Sigmoid colon (tissue), 4 donors: ENCODE measurements around the gene NFIB.

ENCODE experiments used
- CTCF ChIP-seq, 4 experiments: fragments of 450-650 bp in 3 of 4; fragments of 200-600 bp in 1 of 4; IDR thresholded peaks; one replicate each; pipeline ENCODE4 v1.5.1; 2016 to 2019; ENCODE audit warnings: antibody characterized with exemption in 4 of 4, mild to moderate bottlenecking in 3 of 4, moderate library complexity in 2 of 4
- POLR2AphosphoS5 ChIP-seq, 4 donors: sonication (generic); formaldehyde crosslinking; IDR thresholded peaks; one replicate each; pipeline ENCODE4 v1.6.1; 2017; ENCODE audit warnings: antibody characterized with exemption in 4 of 4

GRCh38 chr9:14313378-14313940 lies 482 bp downstream of the NFIB start:
- TF ChIP-seq CTCF (IDR thresholded peaks at IDR 0.05) (no peak), POLR2AphosphoS5 (IDR thresholded peaks at IDR 0.05) (peak in 1 of 4 donors; percentile 8)
